ACC112 (cell line): ENCODE measurements around the gene C1orf167.

Experiments
- H2AFZ ChIP-seq: fragments of 200-600 bp; sonication (generic); one replicate; pipeline ENCODE4 v1.6.0; 2017; ENCODE audit warnings: antibody characterized with exemption, low read length; ENCODE audit not compliant: unreplicated experiment
- H3K27ac ChIP-seq: fragments of 200-600 bp; sonication (generic); 2 replicates; pipeline ENCODE4 v1.5.1; 2014; ENCODE audit warnings: low read depth, mild to moderate bottlenecking, antibody characterized with exemption, low read length, moderate library complexity
- H3K27me3 ChIP-seq: fragments of 200-600 bp; sonication (generic); 2 replicates; pipeline ENCODE4 v1.6.1; 2014; ENCODE audit warnings: mild to moderate bottlenecking, antibody characterized with exemption, low read length, moderate library complexity, mixed read lengths; ENCODE audit not compliant: insufficient read depth
- H3K36me3 ChIP-seq: fragments of 200-600 bp; sonication (generic); 2 replicates; pipeline ENCODE4 v1.6.1; 2016; ENCODE audit warnings: mild to moderate bottlenecking, antibody characterized with exemption, low read length, moderate library complexity, mixed read lengths; ENCODE audit not compliant: insufficient read depth
- H3K4me1 ChIP-seq: fragments of 200-600 bp; sonication (generic); one replicate; pipeline ENCODE4 v1.6.1; 2016; ENCODE audit warnings: low read length, mixed read lengths; ENCODE audit not compliant: insufficient read depth, unreplicated experiment, control insufficient read depth
- H3K4me3 ChIP-seq: fragments of 200-600 bp; sonication (generic); 2 replicates; pipeline ENCODE4 v1.5.1; 2014; ENCODE audit warnings: mild to moderate bottlenecking, low read depth, low read length
- H3K79me2 ChIP-seq: fragments of 200-600 bp; sonication (generic); one replicate; pipeline ENCODE4 v1.6.0; 2016; ENCODE audit warnings: low read length; ENCODE audit not compliant: control insufficient read depth, unreplicated experiment, insufficient read depth

The C1orf167 gene

DNA sequence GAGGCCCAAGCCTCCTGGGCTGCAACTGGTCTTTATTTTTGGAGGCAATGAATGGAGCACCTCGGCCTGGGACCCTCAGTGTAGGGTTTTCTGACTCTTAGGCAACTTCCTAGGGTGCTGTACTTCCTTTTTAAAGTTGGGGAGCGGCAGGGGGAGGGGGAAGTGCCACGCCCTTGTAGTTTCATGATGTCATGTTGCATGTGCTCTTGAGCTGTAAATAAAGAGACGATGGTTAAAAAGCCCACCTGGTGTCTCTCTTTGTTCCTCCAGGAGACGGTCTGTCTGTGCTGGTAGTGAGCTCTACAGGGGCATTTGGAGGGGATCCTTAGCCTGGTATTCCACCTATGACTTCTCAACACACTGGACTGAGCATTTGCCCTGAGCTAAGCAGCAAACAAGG lies 36.4 kb upstream of the C1orf167 start:
- Histone ChIP-seq H3K36me3 (no peaks in the 10 kb centered on the region), H3K4me3 (no peak overlapping the region), H3K27me3 (no peaks in the 10 kb centered on the region), H3K79me2 (no peaks in the 10 kb centered on the region), H2AFZ (no peak overlapping the region), H3K4me1 (peaks cover 8% of the 10 kb centered on the region), H3K27ac (no peak overlapping the region)

DNA sequence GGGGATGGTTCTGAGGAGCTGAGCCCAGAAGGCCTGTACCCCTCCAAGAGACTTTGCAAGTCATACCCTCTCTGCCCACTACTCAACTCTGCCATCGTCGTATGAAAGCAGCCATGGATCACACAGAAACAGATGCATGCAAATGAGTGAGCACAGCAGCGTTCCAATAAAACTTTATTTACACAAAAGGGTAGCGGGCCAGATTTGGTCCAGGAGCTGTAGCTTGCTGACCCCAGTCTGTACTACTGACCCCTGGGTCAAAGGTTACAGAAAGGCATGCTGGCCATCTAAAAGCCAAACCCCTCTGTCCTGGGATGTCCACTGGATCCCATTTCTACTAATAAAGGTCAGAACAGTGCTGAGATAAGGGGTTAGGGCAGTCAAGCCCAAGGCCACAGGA lies 34.9 kb upstream of the C1orf167 start:
- H3K27me3 ChIP-seq, result no peaks in the 10 kb centered on the region
- H3K27ac ChIP-seq, result no peak overlapping the region
- no peaks in the 10 kb centered on the region for H3K36me3 ChIP-seq
- no peaks in the 10 kb centered on the region for H3K79me2 ChIP-seq
- no peak overlapping the region for H3K4me3 ChIP-seq
- no peak overlapping the region for H2AFZ ChIP-seq
- H3K4me1 ChIP-seq, result peaks cover 13% of the 10 kb centered on the region

DNA sequence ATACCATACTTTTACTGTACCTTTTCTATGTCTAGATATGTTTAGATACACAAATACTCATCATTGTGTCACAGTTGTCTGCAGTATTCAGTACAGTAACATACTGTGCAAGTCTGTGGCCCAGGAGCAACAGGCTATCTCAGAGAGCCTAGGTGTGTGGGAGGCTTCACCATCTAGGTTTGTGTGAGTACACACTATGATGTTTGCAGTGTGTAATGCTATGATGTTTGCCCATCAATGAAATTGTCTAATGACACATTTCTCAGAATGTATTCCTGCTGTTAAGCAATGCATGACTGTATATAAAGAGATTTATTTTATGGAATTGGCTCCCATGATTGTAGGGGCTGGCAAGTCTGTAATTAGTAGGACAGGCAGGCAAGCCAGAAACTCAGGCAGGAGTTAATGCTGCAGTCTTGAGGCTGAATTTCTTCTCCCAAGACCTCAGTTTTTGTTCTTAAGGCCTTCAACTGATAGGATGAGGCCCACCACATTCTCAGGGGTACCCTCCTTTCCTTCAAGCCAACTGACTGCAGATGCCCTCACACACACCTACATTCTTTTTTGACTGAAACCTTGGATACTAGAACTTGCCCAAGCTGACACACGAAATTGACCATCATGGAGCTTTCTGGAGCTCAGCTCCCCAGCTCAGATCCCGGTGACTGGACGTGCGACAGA lies 33.7 kb upstream of the C1orf167 start:
- no peaks in the 10 kb centered on the region for H3K27me3 ChIP-seq
- H3K4me1 ChIP-seq, result peaks cover 20% of the 10 kb centered on the region
- H3K4me3 ChIP-seq, result no peak overlapping the region
- no peak overlapping the region for H2AFZ ChIP-seq
- H3K27ac ChIP-seq, result no peak overlapping the region
- no peaks in the 10 kb centered on the region for H3K36me3 ChIP-seq
- H3K79me2 ChIP-seq, result no peaks in the 10 kb centered on the region

DNA sequence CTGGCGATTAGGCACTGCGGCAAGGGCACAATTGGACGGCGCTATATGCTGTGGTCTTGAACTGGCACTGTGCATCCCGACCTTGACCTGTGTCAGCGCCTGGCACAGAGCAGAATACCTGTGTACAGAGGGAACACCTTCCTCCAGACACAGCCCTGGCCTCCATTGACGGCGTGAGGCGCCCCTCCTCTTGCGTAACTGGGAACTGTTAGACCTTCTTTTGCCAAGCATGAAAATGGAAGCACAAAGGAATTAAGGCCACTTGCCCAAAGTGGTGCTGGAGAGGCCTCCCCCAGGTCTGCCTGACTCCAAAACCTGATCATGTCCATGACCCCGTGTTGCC lies 32.9 kb upstream of the C1orf167 start:
- Histone ChIP-seq H2AFZ (no peak overlapping the region), H3K27ac (no peak overlapping the region), H3K79me2 (no peaks in the 10 kb centered on the region), H3K4me1 (peaks cover 20% of the 10 kb centered on the region), H3K36me3 (no peaks in the 10 kb centered on the region), H3K4me3 (no peak overlapping the region), H3K27me3 (no peaks in the 10 kb centered on the region)

DNA sequence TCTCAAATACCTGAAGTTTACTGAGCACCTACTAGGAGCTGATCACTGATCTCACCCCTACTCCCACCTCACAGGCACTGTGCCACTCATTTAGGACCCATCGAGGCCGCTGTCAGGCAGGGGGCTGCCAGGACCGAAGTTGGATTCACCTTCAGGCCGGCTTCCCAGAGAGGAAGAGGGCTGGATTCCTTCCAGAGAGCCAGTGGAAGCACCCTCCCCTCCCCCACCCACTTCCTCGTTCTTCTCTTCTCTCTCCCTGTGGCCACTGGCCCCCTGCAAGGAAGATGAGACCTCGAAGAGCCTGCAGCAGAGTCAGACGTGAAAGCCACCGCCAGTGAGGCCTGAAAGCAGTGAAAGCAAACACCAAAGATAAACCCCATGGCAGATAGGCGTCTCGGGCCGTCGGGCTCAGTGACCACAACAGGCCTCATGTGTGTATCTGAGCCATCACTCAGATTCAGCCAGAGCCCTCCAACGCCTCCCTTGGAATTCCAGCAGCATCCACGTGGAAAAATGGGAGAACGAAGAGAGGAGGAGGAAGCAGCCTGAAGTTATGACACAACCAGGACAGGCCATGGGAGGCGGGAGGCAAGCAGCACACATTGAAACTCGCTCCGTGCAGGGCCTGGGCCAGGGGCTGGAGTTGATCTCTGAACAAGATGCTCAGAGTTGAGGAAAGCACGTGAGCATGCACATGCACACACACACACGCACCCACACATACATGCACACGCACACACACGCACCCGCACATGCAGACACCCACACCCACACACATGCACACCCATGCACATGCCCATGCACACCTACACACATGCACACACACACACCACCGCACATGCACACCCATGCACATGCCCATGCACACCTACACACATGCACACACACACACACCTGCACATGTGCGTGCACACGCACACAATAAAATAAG lies 32.2 kb upstream of the C1orf167 start:
- no peaks in the 10 kb centered on the region for H3K27me3 ChIP-seq
- H3K27ac ChIP-seq, result no peak overlapping the region
- H3K36me3 ChIP-seq, result no peaks in the 10 kb centered on the region
- no peak overlapping the region for H3K4me3 ChIP-seq
- peaks cover 20% of the 10 kb centered on the region for H3K4me1 ChIP-seq
- H2AFZ ChIP-seq, result no peak overlapping the region
- H3K79me2 ChIP-seq, result no peaks in the 10 kb centered on the region

DNA sequence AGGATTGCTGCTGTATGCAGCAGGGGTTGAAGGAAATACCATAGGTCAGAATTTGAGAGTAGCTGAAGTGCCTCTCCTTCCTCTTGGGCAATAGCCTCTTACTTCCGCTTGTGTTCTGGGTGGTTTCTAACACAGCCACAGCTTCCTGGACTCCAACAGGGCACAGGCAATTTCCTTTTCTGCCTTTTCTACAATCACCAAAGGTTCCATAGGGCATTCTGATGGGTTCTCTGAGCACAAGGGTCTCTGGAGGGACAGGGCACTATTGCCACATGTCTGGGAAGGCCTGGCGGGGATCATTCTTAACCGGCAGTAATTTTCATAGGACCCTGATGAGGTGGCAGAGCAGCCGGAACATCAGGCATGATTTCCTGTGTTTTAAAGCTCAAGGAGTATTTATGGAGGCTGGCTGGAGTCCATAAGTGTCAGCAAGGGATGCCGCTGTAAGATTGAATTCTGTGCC lies 31.5 kb upstream of the C1orf167 start:
- H3K27ac ChIP-seq, result peak overlapping the region; percentile 66
- no peaks in the 10 kb centered on the region for H3K27me3 ChIP-seq
- H3K4me3 ChIP-seq, result no peak overlapping the region
- peak overlapping the region; percentile 37 for H2AFZ ChIP-seq
- H3K36me3 ChIP-seq, result no peaks in the 10 kb centered on the region
- no peaks in the 10 kb centered on the region for H3K79me2 ChIP-seq
- peaks cover 22% of the 10 kb centered on the region for H3K4me1 ChIP-seq

DNA sequence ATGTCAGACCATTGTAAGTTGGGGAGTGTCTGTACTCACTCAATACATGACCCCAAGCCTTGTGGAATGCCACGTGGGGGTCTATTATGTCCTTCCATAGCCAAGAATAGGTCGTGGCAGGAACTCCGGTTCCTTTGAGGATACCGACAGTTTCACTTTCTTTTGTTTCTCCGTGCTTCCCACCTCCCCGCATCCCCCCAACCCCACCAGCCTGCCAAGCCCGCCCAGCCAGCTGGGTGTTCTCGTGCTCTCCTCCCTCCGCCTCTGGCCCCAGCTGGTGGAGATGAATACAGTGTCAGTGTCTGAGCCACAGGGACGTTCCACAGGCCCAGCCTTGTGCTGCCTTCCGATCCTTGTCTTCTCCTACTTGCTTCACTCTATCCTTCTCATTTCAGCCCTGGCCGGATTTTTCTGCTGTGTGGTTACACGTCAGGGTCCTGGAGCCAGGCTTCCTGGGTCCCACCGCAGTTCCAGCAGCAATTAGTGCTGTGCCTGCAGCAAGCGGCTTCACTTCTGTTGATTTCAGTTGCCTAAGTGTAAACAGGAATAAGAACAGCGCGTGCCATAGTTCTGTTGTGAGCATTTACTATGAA lies 30.2 kb upstream of the C1orf167 start:
- peak overlapping the region; percentile 77 for H3K4me3 ChIP-seq

DNA sequence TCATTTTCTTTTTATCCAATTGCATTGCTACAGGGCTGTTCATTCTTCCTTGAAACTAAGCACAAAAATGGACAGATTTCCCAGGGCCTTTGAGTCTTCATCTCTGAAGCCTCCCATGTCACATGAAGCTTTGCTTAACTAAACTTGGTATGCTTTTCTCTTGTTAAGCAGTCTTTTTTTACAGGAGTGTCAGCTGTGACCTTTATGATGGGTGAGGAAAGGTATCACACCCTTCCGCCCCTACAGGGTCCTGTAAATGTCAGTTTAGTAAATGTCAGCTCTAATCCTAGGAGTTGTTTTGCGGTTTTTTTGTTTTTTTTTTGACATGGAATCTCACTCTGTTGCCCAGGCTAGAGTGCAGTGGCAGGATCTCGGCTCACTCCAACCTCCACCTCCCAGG lies 28.7 kb upstream of the C1orf167 start:
- H3K4me3 ChIP-seq, result no peak overlapping the region
- H3K27me3 ChIP-seq, result no peaks in the 10 kb centered on the region
- H3K4me1 ChIP-seq, result peaks cover 36% of the 10 kb centered on the region
- no peak overlapping the region for H2AFZ ChIP-seq
- no peaks in the 10 kb centered on the region for H3K36me3 ChIP-seq
- H3K27ac ChIP-seq, result no peak overlapping the region
- peaks cover 9% of the 10 kb centered on the region for H3K79me2 ChIP-seq

More for the DNA sequence above, 30.2 kb upstream of the C1orf167 start:
- H3K36me3 ChIP-seq, result no peaks in the 10 kb centered on the region
- no peaks in the 10 kb centered on the region for H3K79me2 ChIP-seq
- peak overlapping the region; percentile 92 for H2AFZ ChIP-seq
- peak overlapping the region; percentile 82 for H3K27ac ChIP-seq
- H3K27me3 ChIP-seq, result no peaks in the 10 kb centered on the region
- peaks cover 25% of the 10 kb centered on the region for H3K4me1 ChIP-seq

DNA sequence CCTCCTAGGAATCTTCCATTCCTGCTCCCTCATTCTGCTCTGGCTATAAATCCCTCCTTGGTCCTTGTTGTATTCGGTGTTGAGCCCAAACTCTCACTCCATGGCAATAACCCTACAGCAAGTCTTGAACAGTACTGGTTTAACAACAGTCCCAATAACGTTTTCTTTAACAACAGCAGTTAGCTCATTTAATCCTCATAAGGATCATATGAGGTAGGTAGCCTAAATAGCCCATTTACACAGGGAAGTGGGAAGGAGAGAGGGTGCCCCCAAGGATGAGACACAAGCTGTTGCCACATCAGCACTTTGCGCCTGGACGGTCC lies 26.5 kb upstream of the C1orf167 start:
- peaks cover 27% of the 10 kb centered on the region for H3K79me2 ChIP-seq
- peak overlapping the region; percentile 89 for H3K4me3 ChIP-seq
- peak overlapping the region; percentile 92 for H3K27ac ChIP-seq
- peaks cover 30% of the 10 kb centered on the region for H3K4me1 ChIP-seq
- no peaks in the 10 kb centered on the region for H3K36me3 ChIP-seq
- peak overlapping the region; percentile 34 for H2AFZ ChIP-seq
- H3K27me3 ChIP-seq, result no peaks in the 10 kb centered on the region

DNA sequence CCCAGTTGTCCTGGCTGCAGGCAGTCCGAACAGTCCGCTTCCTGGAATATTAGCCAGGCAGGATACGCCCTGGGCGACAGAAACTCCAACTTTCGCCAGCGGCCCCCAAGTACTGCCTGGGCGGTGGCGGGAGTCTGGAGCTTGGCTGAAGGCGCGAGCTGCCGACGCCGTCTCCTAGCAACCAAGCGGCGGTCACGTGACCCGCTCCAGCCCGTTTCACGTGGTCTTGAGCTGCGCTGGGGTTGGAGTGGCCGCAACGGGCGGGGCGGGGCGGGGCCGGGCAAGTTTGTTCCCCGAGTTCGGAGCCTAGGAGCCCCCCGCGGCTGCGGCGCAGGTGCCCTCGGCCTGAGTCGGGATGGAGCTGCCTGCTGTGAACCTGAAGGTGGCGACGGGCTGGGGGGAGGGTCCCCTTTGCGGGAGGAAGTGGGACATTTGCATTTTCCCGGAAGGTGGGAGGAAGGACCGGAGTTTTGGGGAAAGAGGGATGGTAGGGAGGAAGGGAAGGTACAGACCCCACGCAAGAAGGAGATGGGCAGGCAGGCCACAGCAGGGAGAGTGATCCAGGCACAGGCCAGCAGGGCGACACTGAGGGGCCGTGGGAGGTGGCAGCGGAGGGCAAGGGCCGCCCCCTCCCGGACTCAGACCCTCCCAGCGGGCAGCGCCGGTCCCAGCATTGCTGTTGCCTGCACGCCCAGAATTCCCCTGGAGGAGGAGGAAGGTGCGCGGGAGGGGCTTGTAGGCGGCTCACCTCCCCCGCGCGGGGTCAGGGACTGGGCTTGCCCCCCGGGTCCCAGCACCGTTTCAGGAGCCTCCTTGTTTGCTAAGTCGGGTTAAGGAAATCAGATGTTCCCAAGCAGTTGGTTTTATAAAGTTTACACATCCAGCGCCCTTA lies 25.9 kb upstream of the C1orf167 start, which contains the start of gene AGTRAP:
TSS of gene AGTRAP (plus strand) at position 283 of the 892 bp plus-strand sequence. CDS start at position 356, 73 bp downstream.
- peak within 1 kb of the TSS; percentile 89 for H3K4me3 ChIP-seq
- peaks cover 32% of the 10 kb centered on the region for H3K4me1 ChIP-seq
- peak within 1 kb of the TSS; percentile 92 for H3K27ac ChIP-seq
- no peaks in the 10 kb centered on the region for H3K27me3 ChIP-seq
- H3K79me2 ChIP-seq, result peaks cover 29% of the 10 kb centered on the region
- no peaks in the 10 kb centered on the region for H3K36me3 ChIP-seq
- H2AFZ ChIP-seq, result peak within 1 kb of the TSS; percentile 53
